ENCODE measurements around the gene NOS1. TPM values are rescaled to one million over a fixed set of nuclear protein-coding genes. Genes with fewer than 3 reads are reported as not detected.

Gene NOS1
- total RNA-seq, 3 donors from 2014 or later, result 0.03 TPM; not detected in 2

DNA sequence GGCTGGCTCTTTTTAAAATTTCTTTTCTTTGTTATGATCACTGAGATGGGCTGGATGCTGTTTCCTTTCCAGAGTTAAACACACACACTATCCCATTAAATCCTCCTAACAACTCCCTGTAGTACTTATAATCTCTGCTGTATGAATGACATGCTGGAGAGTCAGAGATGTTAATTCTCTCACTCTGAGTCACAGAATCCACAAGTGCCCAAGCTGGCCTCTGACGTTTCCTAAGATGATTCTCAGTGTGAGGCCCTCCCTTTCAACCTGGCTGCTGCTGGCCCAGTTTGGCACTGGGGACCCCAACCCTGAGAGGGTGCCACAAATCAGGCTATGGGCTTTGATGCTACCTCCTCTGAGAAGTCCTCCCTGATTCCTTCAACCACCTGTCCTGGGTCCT lies 5.4 kb downstream of the NOS1 start:
- Mint-ChIP-seq H3K4me1 (ENCODE audit: low read depth) (no peaks in the 10 kb centered on the region), H3K36me3 (ENCODE audit: insufficient read depth) (no peaks in the 10 kb centered on the region), H3K9me3 (no peaks in the 10 kb centered on the region), H3K27me3 (ENCODE audit: low read depth) (peaks cover 32% of the 10 kb centered on the region), H3K4me3 (no peak overlapping the region)
- DNase-seq, result no peak
- no peak for ATAC-seq

DNA sequence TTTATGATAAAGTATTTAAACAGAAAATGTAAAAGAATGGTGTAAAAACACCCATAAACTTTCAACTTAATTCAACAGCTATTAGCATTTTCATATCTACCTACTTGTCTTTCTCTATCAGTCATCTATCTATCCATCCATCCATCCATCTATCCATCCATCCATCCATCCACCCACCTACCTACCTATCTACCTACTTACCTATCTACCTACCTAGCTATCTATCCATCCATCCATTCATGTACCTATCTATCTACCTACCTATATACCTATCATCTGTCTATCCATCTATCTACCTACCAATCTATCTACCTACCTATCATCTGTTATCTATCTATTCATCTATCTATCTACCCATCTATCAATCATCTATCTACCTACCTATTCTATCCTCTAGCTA lies 8.5 kb downstream of the NOS1 start:
- Mint-ChIP-seq H3K9me3 (no peaks in the 10 kb centered on the region), H3K4me1 (ENCODE audit: low read depth) (no peaks in the 10 kb centered on the region), H3K27me3 (ENCODE audit: low read depth) (peaks cover 9% of the 10 kb centered on the region), H3K36me3 (ENCODE audit: insufficient read depth) (no peaks in the 10 kb centered on the region), H3K4me3 (no peak overlapping the region)
- ATAC-seq (no peak), DNase-seq (no peak)

DNA sequence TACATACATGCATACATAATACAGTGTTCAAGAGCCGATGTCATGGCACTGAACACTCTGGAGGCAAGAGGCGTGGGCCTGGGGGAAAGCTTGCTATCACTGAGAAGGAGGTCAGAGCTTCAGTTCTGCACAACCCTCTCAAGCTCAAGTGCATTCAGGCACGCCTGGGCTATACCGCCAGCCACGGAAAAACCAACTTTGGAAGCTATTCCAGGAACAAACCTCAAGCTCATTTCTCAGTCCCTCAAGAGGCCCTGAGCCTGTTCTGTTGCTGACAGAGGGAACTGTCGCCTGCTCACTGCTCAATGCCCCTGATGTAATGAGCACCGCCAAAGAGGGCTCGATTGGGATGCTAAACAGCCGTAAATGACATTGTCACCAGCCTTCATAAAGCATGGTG lies 9.2 kb downstream of the NOS1 start:
- H3K4me1 Mint-ChIP-seq (ENCODE audit: low read depth), result no peaks in the 10 kb centered on the region
- no peaks in the 10 kb centered on the region for H3K9me3 Mint-ChIP-seq
- DNase-seq (no peak), ATAC-seq (no peak)
- no peak overlapping the region for H3K4me3 Mint-ChIP-seq
- H3K36me3 Mint-ChIP-seq (ENCODE audit: insufficient read depth), result no peaks in the 10 kb centered on the region
- H3K27me3 Mint-ChIP-seq (ENCODE audit: low read depth), result peaks cover 5% of the 10 kb centered on the region

DNA sequence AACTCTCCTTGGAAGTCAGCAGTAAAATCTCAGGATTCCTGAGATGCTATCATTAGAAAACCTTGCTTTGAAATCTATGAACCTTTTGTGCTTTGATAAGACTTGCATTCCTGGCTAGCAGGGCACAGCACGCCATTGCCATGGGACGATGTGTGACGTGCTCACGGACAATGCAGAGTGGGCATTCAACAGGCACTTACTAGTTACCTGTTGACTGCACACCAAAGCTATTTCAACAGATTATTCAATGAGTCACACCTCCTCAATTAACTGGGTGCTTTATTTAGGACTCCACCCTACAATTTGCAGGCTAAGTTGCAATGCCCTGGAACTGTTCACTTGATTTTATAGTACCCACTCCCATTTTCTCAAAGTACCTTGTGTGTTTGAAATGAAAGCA lies 11.3 kb downstream of the NOS1 start:
- Mint-ChIP-seq H3K9me3 (no peaks in the 10 kb centered on the region), H3K27me3 (ENCODE audit: low read depth) (peaks cover 3% of the 10 kb centered on the region), H3K4me1 (ENCODE audit: low read depth) (no peaks in the 10 kb centered on the region), H3K36me3 (ENCODE audit: insufficient read depth) (no peaks in the 10 kb centered on the region), H3K4me3 (no peak overlapping the region)
- ATAC-seq (no peak), DNase-seq (no peak)

DNA sequence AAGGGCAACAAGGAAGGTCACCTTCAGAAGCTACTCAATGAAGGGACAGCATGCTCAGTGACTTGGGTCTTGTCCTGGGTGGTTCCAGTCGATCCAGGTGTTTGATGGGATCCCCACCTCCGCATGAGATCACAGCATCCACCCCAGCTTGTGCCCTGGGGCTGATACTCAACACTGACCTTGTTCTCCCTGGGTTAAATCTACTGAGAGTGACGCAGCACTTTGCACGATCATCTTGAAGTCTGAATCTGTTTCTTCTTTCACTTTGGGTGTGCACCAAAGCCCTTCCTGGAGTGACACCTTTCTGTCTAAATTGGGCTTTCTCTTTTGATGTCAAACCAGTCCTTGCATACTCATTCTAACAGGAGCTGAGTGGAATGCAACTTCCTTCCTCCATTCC lies 13.8 kb downstream of the NOS1 start:
- no peak for DNase-seq
- Mint-ChIP-seq H3K9me3 (peaks cover 5% of the 10 kb centered on the region), H3K27me3 (ENCODE audit: low read depth) (peaks cover 4% of the 10 kb centered on the region), H3K4me1 (ENCODE audit: low read depth) (no peaks in the 10 kb centered on the region), H3K36me3 (ENCODE audit: insufficient read depth) (no peaks in the 10 kb centered on the region), H3K4me3 (no peak overlapping the region)
- ATAC-seq, result no peak

DNA sequence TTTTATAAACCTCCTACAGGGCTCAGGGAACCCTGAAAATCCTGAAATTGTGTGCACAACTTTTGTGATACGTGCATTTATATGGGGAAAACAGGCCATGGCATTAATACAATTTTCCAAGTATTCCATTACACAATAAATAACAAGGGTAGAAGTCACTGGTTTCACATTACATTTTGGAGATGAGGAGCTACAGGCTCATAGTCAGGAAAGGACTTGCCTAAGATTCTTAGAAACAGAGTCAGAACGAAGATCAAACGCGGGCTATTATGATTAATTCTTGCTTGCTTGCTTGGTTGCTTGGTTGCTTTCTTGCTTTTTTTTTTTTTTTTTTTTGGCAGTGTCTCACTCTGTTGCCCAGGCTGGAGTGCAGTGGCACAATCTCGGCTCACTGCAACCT lies 16.7 kb downstream of the NOS1 start:
- Mint-ChIP-seq H3K27me3 (ENCODE audit: low read depth) (peaks cover 7% of the 10 kb centered on the region), H3K4me1 (ENCODE audit: low read depth) (no peaks in the 10 kb centered on the region), H3K9me3 (peaks cover 6% of the 10 kb centered on the region), H3K4me3 (no peak overlapping the region), H3K36me3 (ENCODE audit: insufficient read depth) (no peaks in the 10 kb centered on the region)
- ATAC-seq (no peak), DNase-seq (no peak)

DNA sequence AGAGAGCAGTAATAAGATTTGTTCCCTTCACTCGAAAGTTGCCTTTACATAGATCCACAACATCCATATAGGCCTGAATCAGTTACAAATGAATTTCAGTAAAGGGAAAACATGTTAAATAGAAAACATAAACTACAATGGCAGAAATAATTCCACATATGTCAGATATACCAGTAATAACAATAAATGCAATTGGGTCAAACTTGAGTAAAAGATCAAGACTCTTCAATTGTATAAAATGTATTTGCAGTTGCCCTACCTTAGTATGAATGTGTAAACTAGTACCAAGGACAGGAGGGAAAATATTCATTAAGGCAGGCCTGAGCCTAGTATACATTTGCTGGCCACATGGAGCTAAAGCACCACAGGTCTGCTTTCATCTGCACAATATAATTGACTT lies 17.6 kb downstream of the NOS1 start:
- Mint-ChIP-seq H3K36me3 (ENCODE audit: insufficient read depth) (no peaks in the 10 kb centered on the region), H3K27me3 (ENCODE audit: low read depth) (peaks cover 7% of the 10 kb centered on the region), H3K4me3 (no peak overlapping the region), H3K9me3 (peaks cover 6% of the 10 kb centered on the region), H3K4me1 (ENCODE audit: low read depth) (no peaks in the 10 kb centered on the region)
- ATAC-seq (no peak), DNase-seq (no peak)

DNA sequence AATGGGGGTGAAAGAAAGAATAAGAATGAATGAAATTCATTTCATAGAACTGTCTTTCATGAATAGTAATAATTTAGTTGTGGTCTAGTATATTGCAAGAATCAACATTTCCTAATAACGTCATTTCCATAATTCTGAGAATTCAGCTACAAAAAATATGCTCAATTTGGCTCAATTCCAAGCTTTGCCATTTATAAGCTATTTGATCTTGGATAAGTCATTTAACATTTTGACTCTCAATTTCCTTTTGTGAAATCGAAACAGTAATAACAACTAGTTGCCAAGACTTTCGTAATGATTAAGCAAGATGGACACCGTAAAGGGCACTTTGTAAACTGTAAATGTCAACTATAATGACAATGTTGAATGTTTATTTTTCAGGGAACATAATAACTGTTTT lies 18.1 kb downstream of the NOS1 start:
- no peak for DNase-seq
- peaks cover 7% of the 10 kb centered on the region for H3K27me3 Mint-ChIP-seq (ENCODE audit: low read depth)

DNA sequence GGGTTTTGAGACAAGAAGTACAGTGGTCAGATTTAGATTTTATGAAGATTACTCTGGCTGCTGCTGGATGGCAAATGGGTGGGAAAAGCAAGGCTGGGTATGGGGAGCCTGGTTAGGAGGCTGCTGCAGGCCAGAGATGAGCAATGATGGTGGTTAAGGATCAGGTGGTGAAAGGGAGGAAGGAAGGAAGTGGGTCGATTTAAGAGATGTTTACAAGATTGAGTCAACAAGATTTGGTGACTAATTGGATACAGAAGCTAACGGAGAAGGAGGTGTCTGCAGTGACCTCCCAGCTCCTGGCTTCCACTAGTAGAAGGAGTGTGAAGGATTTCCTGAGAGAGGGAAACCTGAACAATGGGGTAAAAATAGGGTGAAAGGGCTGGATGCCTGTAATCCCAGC lies 18.7 kb downstream of the NOS1 start:
- peaks cover 6% of the 10 kb centered on the region for H3K9me3 Mint-ChIP-seq
- ATAC-seq, result no peak
- H3K27me3 Mint-ChIP-seq (ENCODE audit: low read depth), result peaks cover 7% of the 10 kb centered on the region
- no peaks in the 10 kb centered on the region for H3K36me3 Mint-ChIP-seq (ENCODE audit: insufficient read depth)
- H3K4me3 Mint-ChIP-seq, result no peak overlapping the region
- H3K4me1 Mint-ChIP-seq (ENCODE audit: low read depth), result no peaks in the 10 kb centered on the region
- DNase-seq, result no peak

More for the DNA sequence above, 18.1 kb downstream of the NOS1 start:
- ATAC-seq, result no peak
- Mint-ChIP-seq H3K36me3 (ENCODE audit: insufficient read depth) (no peaks in the 10 kb centered on the region), H3K9me3 (peaks cover 6% of the 10 kb centered on the region), H3K4me3 (no peak overlapping the region), H3K4me1 (ENCODE audit: low read depth) (no peaks in the 10 kb centered on the region)

DNA sequence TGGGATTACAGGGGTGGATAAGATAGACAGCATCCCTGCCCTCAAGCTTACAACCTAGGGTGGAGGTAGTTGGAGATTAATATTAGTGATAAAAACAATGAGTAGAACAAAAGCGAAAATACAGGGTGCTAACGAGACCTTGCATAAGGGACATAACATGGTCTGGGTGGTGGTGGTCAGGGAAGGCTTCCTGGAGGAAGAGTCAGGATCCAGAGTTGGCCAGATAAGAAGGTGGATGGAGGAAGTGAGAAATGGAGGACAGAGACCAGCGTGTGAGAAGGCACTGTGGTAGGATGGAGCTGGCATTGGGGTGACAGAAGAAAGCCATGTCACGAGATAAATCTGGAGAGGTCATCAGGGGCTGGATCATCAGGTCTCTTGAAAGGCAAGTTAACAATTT lies 19.2 kb downstream of the NOS1 start:
- Mint-ChIP-seq H3K27me3 (ENCODE audit: low read depth) (peaks cover 7% of the 10 kb centered on the region), H3K9me3 (peaks cover 6% of the 10 kb centered on the region), H3K36me3 (ENCODE audit: insufficient read depth) (no peaks in the 10 kb centered on the region), H3K4me3 (no peak overlapping the region), H3K4me1 (ENCODE audit: low read depth) (no peaks in the 10 kb centered on the region)
- DNase-seq, result no peak
- no peak for ATAC-seq

DNA sequence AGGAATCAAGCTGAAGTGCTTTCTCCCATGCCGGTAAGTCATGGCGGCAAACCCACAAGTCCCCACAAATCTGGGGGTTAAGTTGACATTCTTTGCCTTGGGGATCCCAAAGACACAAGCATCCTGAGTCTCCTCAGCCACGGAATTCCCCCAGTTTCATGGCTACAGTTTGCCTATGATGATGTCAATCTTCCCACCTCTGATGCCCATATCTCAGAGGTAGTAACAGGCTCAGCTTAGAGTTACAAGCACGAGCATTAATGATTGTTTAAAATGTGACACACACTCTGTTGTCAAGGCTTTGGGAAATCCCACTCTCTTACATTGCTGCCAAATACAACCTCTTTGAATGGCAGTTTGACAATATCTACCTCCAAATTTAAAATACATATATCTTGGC lies 22.3 kb downstream of the NOS1 start:
- Mint-ChIP-seq H3K36me3 (ENCODE audit: insufficient read depth) (no peaks in the 10 kb centered on the region), H3K9me3 (peaks cover 6% of the 10 kb centered on the region), H3K27me3 (ENCODE audit: low read depth) (peaks cover 5% of the 10 kb centered on the region), H3K4me1 (ENCODE audit: low read depth) (no peaks in the 10 kb centered on the region), H3K4me3 (no peak overlapping the region)
- ATAC-seq (no peak), DNase-seq (no peak)

DNA sequence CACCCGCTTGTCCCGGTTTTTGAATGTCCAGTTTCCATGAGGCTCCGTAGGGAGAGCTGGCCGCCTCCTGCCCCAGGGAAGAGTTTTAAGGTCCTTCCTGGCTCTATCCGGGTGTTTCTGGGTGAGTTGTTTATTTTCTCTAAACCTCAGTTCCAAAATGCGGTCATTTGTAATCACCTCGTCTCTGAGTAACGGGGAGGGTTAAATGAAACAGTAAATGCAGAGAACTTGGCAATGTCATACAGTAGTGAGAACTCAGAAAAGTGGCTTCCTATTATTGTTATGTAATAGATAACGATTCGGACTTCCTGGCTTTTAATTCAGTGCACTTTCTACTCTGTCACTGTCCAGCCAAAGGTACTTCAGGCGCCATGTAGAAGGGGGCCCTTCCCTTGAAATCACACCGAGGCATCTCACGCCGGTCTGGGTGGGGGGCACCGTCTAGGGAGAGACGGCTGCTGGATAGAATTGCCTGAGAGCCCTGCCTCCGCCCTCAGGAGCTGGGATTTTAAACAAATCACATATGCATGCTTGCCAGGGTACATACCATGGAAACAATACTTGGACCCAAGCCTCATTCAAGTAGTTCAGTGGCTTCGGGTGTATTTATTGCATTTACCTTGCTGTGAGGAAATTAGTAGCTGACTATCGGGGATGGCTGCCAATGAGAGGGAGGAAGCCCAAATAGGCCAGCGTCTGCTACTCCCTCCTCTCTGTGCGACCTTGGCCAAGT lies 26.4 kb downstream of the NOS1 start:
- H3K9me3 Mint-ChIP-seq, result no peaks in the 10 kb centered on the region
- no peaks in the 10 kb centered on the region for H3K4me1 Mint-ChIP-seq (ENCODE audit: low read depth)
- no peak overlapping the region for H3K4me3 Mint-ChIP-seq
- DNase-seq, result no peak
- no peak for ATAC-seq
- H3K36me3 Mint-ChIP-seq (ENCODE audit: insufficient read depth), result no peaks in the 10 kb centered on the region
- H3K27me3 Mint-ChIP-seq (ENCODE audit: low read depth), result peaks cover 5% of the 10 kb centered on the region

DNA sequence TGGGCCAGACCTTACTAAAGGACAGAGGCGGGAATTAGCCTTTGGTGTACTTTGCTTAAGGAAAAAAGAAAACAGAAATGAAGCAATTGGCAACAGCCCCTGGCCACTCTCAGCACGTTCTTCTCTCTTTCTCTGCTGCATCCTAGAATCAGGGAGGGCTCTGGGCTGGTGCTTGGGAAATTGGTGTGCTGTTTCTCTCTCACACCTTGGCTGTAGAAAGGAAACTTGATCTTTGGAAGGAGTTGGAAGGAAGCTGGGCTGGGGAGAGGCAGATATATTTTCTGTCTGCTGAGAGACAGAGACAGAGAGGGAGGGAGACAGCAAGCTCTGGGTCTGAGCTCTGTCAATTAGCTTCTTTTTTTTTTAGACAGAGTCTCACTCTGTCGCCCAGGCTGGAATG lies 27.4 kb downstream of the NOS1 start:
- ATAC-seq, result no peak
- Mint-ChIP-seq H3K36me3 (ENCODE audit: insufficient read depth) (no peaks in the 10 kb centered on the region), H3K4me1 (ENCODE audit: low read depth) (no peaks in the 10 kb centered on the region), H3K27me3 (ENCODE audit: low read depth) (peaks cover 5% of the 10 kb centered on the region), H3K9me3 (no peaks in the 10 kb centered on the region), H3K4me3 (no peak overlapping the region)
- DNase-seq, result no peak

DNA sequence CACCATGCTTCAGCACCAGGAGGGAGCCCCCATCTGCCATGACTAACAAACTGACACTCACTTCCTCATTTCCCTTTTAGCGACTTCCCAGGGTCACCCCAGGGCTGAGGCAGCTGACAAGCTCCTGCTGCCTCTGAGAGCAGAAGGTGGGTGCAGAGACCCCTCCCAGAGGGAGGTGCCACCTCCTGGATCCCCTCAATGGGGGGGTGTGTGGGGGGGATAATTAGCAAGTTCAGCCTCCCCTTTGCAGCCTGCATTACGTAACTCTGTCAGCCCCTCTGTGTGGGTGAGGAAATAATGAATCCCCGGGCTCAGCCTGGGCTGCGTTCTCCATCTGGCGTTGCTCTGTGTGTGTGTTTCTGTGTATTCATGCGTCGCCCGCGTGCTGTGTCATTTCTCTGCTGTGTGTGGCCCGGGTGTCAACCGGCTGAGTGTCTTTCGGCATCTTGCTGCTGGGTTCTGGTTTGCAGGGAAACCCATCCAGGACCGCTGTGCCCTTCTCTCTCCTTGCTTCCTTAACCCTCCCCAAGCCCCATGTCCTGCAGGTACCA lies 28.0 kb downstream of the NOS1 start:
- H3K36me3 Mint-ChIP-seq (ENCODE audit: insufficient read depth), result no peaks in the 10 kb centered on the region
- no peak for DNase-seq
- peaks cover 9% of the 10 kb centered on the region for H3K27me3 Mint-ChIP-seq (ENCODE audit: low read depth)
- H3K4me3 Mint-ChIP-seq, result no peak overlapping the region
- no peak for ATAC-seq
- H3K9me3 Mint-ChIP-seq, result no peaks in the 10 kb centered on the region
- H3K4me1 Mint-ChIP-seq (ENCODE audit: low read depth), result no peaks in the 10 kb centered on the region

DNA sequence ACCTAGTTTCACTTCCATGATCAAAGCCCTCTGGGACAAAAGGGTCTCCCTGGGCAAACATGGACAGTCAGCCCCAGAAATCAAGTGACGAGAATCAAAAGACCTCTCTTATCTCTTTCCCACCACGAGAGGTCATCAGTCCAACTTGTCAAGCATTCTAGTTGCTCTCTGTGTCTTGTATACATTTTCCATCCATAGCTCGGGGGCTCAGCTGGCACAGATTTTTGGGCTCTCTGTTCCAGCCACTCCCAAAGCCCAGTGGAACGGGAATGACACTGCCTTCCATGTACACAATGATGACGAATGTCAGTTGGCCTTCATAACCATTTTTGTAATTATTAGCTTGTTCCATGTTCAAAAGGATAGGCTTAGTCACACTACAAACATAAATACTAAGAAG lies 29.7 kb downstream of the NOS1 start:
- H3K9me3 Mint-ChIP-seq, result no peaks in the 10 kb centered on the region
- H3K36me3 Mint-ChIP-seq (ENCODE audit: insufficient read depth), result no peaks in the 10 kb centered on the region
- DNase-seq (no peak), ATAC-seq (no peak)
- peaks cover 10% of the 10 kb centered on the region for H3K27me3 Mint-ChIP-seq (ENCODE audit: low read depth)
- no peak overlapping the region for H3K4me3 Mint-ChIP-seq
- no peaks in the 10 kb centered on the region for H3K4me1 Mint-ChIP-seq (ENCODE audit: low read depth)
